ENCODE results near the gene SLC37A3. TPM values are rescaled to one million over a fixed set of nuclear protein-coding genes. Genes with fewer than 3 reads are reported as not detected.

The SLC37A3 gene
- total and polyA plus RNA-seq, 2 donors (not counting 3 experiments of a cell fraction or from before 2014, with no cell fraction given), result 32.7 to 59.7 TPM

GRCh38 chr7:140315498-140316164 lies 82.7 kb downstream of the SLC37A3 start:
- Histone ChIP-seq H3K4me2 (ENCODE audit: insufficient read depth, low read length) (no peak overlapping the region), H3K4me3 (replicated peaks in 1 of 3; ENCODE audit: insufficient read depth in 1 of 3, low read depth in 1 of 3, low read length in 3 of 3) (no peak overlapping the region), H3K9ac (replicated peaks; ENCODE audit: extremely low read depth, insufficient read depth, low read length) (no peak overlapping the region), H3K27ac (ENCODE audit: insufficient read depth, low read depth, low read length) (no peak overlapping the region), H4K20me1 (replicated peaks; ENCODE audit: control insufficient read depth, extremely low read depth, insufficient read depth, low read length) (no peaks in the 10 kb centered on the region), H3K27me3 (ENCODE audit: control insufficient read depth in 2 of 2, insufficient read depth in 2 of 2, low read length in 2 of 2) (no peaks in the 10 kb centered on the region), H2AFZ (ENCODE audit: low read depth, low read length) (peak overlapping the region; percentile 32), H3K9me1 (replicated peaks; ENCODE audit: control insufficient read depth, extremely low read depth, insufficient read depth, low read length) (no peaks in the 10 kb centered on the region), H3K79me2 (ENCODE audit: control insufficient read depth, insufficient read depth, low read length) (no peaks in the 10 kb centered on the region), H3K9me3 (replicated peaks; ENCODE audit: control insufficient read depth, insufficient read depth, low read length) (no peaks in the 10 kb centered on the region), H3K36me3 (ENCODE audit: control insufficient read depth in 2 of 2, extremely low read depth in 1 of 2, insufficient read depth in 2 of 2, low read length in 2 of 2) (no peaks in the 10 kb centered on the region), H3K4me1 (ENCODE audit: control insufficient read depth, extremely low read depth, insufficient read depth, low read length) (no peaks in the 10 kb centered on the region)
- TF ChIP-seq MAX (IDR thresholded peaks at IDR 0.05; ENCODE audit: insufficient read depth, insufficient read length), result no peak
- no peak for TF ChIP-seq MYC (IDR thresholded peaks at IDR 0.05; ENCODE audit: low read depth, low read length)
- TF ChIP-seq POLR2AphosphoS5 (IDR thresholded peaks at IDR 0.05; ENCODE audit: insufficient read depth, low read depth, low read length), result no peak
- intact Hi-C loops (cut with micrococcal nuclease), result no loop called here
- no TSS peak for BruUV-seq (replicated peaks)
- FAIRE-seq, result no peak
- no peak for DNase-seq (ENCODE audit: low read depth, low spot score)
- POLR2A ChIA-PET, result no interaction called here
- dilution Hi-C loops (cut with MboI; ENCODE audit: extremely low pct_ligation_motif_present, low sequenced_read_pairs), result no loop called here
- CTCF ChIA-PET, result interaction anchor here (1.1 to 1.2 kb wide), 2 partner anchors 9 to 11 kb away, joined by 3 to 7 read pairs; no protein-coding TSS in a partner anchor

GRCh38 chr7:140314573-140315480 lies 83.5 kb downstream of the SLC37A3 start:
- Histone ChIP-seq H3K4me1 (ENCODE audit: control insufficient read depth, extremely low read depth, insufficient read depth, low read length) (no peaks in the 10 kb centered on the region), H2AFZ (ENCODE audit: low read depth, low read length) (no peak overlapping the region), H3K9me3 (replicated peaks; ENCODE audit: control insufficient read depth, insufficient read depth, low read length) (no peaks in the 10 kb centered on the region), H3K9ac (replicated peaks; ENCODE audit: extremely low read depth, insufficient read depth, low read length) (no peak overlapping the region), H3K4me3 (replicated peaks in 1 of 3; ENCODE audit: insufficient read depth in 1 of 3, low read depth in 1 of 3, low read length in 3 of 3) (no peak overlapping the region), H3K27ac (ENCODE audit: insufficient read depth, low read depth, low read length) (no peak overlapping the region), H4K20me1 (replicated peaks; ENCODE audit: control insufficient read depth, extremely low read depth, insufficient read depth, low read length) (no peaks in the 10 kb centered on the region), H3K4me2 (ENCODE audit: insufficient read depth, low read length) (no peak overlapping the region), H3K36me3 (ENCODE audit: control insufficient read depth in 2 of 2, extremely low read depth in 1 of 2, insufficient read depth in 2 of 2, low read length in 2 of 2) (no peaks in the 10 kb centered on the region), H3K27me3 (ENCODE audit: control insufficient read depth in 2 of 2, insufficient read depth in 2 of 2, low read length in 2 of 2) (no peaks in the 10 kb centered on the region), H3K9me1 (replicated peaks; ENCODE audit: control insufficient read depth, extremely low read depth, insufficient read depth, low read length) (no peaks in the 10 kb centered on the region), H3K79me2 (ENCODE audit: control insufficient read depth, insufficient read depth, low read length) (no peaks in the 10 kb centered on the region)
- no peak for DNase-seq (ENCODE audit: low read depth, low spot score)
- TF ChIP-seq GATA2 (IDR thresholded peaks at IDR 0.05; ENCODE audit: insufficient read depth, insufficient read length, low read depth, low read length) (no peak), FOS (IDR thresholded peaks at IDR 0.05; ENCODE audit: borderline replicate concordance, insufficient read depth, low read length) (no peak)
- BruUV-seq (replicated peaks), result no TSS peak
- POLR2A ChIA-PET, result no interaction called here
- dilution Hi-C loops (cut with MboI; ENCODE audit: extremely low pct_ligation_motif_present, low sequenced_read_pairs) (no loop called here), intact Hi-C loops (cut with micrococcal nuclease) (no loop called here)
- no peak for FAIRE-seq
- CTCF ChIA-PET, result interaction anchor here (1.1 kb wide), 1 partner anchor 12 kb away, joined by 3 read pairs; no protein-coding TSS in a partner anchor
